Endodermal cell (in vitro differentiated cells): ENCODE data around the gene GSG1L. TPM values are rescaled to one million over a fixed set of nuclear protein-coding genes. Genes with fewer than 3 reads are reported as not detected.

Experiments
- DNase-seq: peaks from one replicate; pipeline ENCODE4 v3.0.0-alpha.2; 2017
- H3K27ac ChIP-seq: 2 replicates; pipeline ENCODE4 v1.5.1; 2013; ENCODE audit warnings: mild to moderate bottlenecking, low read depth, low read length, moderate library complexity
- H3K27me3 ChIP-seq: 2 replicates; pipeline ENCODE4 v1.6.1; 2013; ENCODE audit warnings: mild to moderate bottlenecking, low read length, moderate library complexity; ENCODE audit not compliant: insufficient read depth, control insufficient read depth, poor library complexity, severe bottlenecking
- H3K36me3 ChIP-seq: 2 replicates; pipeline ENCODE4 v1.7.0; 2013; ENCODE audit warnings: mild to moderate bottlenecking, low read length, moderate library complexity; ENCODE audit not compliant: control insufficient read depth, insufficient read depth
- H3K4me1 ChIP-seq: one replicate; pipeline ENCODE4 v1.7.0; 2013; ENCODE audit warnings: low read length; ENCODE audit not compliant: control insufficient read depth, insufficient read depth
- H3K4me3 ChIP-seq: 2 replicates; pipeline ENCODE4 v1.5.1; 2013; ENCODE audit warnings: mild to moderate bottlenecking, low read length, moderate library complexity
- H3K9ac ChIP-seq: 2 replicates; pipeline ENCODE4 v1.6.1; 2013; ENCODE audit warnings: mild to moderate bottlenecking, low read length, moderate library complexity; ENCODE audit not compliant: poor library complexity, severe bottlenecking; ENCODE audit errors: extremely low read depth
- H3K9me3 ChIP-seq: 2 replicates; pipeline ENCODE4 v1.6.1; 2013; ENCODE audit warnings: mild to moderate bottlenecking, low read length, moderate library complexity; ENCODE audit not compliant: control insufficient read depth
- H3K27ac Mint-ChIP-seq: 2 replicates; pipeline ENCODE4 v1.8.0; 2020; ENCODE audit warnings: mixed read lengths
- H3K27me3 Mint-ChIP-seq: 2 replicates; pipeline ENCODE4 v1.8.0; 2021; ENCODE audit warnings: mild to moderate bottlenecking, mixed read lengths; ENCODE audit not compliant: insufficient read depth
- H3K36me3 Mint-ChIP-seq: 2 replicates; pipeline ENCODE4 v1.8.0; 2020; ENCODE audit warnings: low read depth, mixed read lengths
- H3K4me1 Mint-ChIP-seq: 2 replicates; pipeline ENCODE4 v1.8.0; 2020; ENCODE audit warnings: mixed read lengths
- H3K4me3 Mint-ChIP-seq: 2 replicates; pipeline ENCODE4 v1.8.0; 2020; ENCODE audit warnings: mild to moderate bottlenecking, moderate library complexity, mixed read lengths
- H3K9me3 Mint-ChIP-seq: 2 replicates; pipeline ENCODE4 v1.8.0; 2020; ENCODE audit warnings: mild to moderate bottlenecking, mixed read lengths
- CTCF ChIP-seq: fragments of 200-600 bp; sonication (generic); conservative IDR thresholded peaks from 2 replicates; pipeline ENCODE4 v1.5.0; 2021; ENCODE audit warnings: antibody characterized with exemption, mild to moderate bottlenecking
- WGBS, 2 experiments: methylation state at CpG; one replicate each; pipeline versions ENCODE4 v1.1.5 to v1.1.7; 2013; ENCODE audit warnings: missing lambda C conversion rate in 2 of 2, mixed read lengths in 1 of 2; ENCODE audit not compliant: insufficient coverage in 1 of 2, insufficient read length in 1 of 2; 5-methylcytosine and 5-hydroxymethylcytosine counted together
- total RNA-seq, 2 donors: library from RNA; stranded (reverse); fragmentation: NEBNext Ultra II Directional in 1 of 2; extraction: Animal tissue kit (Norgen Biotek cat#: 25700) in 1 of 2; gene quantifications; 2 replicates in 1 of 2; 3 replicates in 1 of 2; pipeline ENCODE4 v1.2.1, GENCODE V29; 2021

The GSG1L gene
- total RNA-seq, 2 donors from 2014 or later: 0.24 TPM; not detected in 1

DNA sequence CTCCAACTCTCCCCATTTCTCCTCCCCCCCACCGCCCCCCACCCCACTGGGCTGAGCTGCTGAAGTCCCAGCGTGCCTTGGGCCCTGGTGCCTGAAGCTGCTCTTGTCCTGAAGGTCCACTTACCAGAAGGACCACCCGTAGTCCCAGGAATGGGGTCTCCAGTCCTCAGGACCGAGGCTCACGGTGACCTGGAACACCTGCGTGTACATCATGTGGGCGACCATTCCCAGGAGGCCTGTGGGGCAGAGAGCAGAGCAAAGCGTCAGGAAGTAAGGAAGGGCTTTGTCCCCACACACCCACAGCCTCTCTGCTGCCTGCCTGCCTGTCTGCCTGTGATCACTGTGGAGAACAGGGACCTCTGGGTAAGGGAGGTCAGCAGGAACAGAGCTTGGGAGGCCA, 218.7 kb downstream of the GSG1L start:
- Mint-ChIP-seq H3K36me3 (no peaks in the 10 kb centered on the region), H3K4me1 (no peaks in the 10 kb centered on the region), H3K27ac (no peak overlapping the region), H3K27me3 (peaks cover 3% of the 10 kb centered on the region), H3K4me3 (no peak overlapping the region), H3K9me3 (peaks cover 5% of the 10 kb centered on the region)
- H3K36me3 ChIP-seq: no peaks in the 10 kb centered on the region
- no peaks in the 10 kb centered on the region for H3K4me1 ChIP-seq
- no peak overlapping the region for H3K4me3 ChIP-seq
- no peaks in the 10 kb centered on the region for H3K27me3 ChIP-seq
- no peaks in the 10 kb centered on the region for H3K9me3 ChIP-seq
- H3K9ac ChIP-seq: no peak overlapping the region
- 85% methylated on average over 8 of the region's 8 CpGs; no CpG with 5 or more reads in 1 of the 2 experiments for WGBS, 2 experiments
- H3K27ac ChIP-seq: no peak overlapping the region
- no peak for TF ChIP-seq CTCF
- DNase-seq: peak; percentile 26

DNA sequence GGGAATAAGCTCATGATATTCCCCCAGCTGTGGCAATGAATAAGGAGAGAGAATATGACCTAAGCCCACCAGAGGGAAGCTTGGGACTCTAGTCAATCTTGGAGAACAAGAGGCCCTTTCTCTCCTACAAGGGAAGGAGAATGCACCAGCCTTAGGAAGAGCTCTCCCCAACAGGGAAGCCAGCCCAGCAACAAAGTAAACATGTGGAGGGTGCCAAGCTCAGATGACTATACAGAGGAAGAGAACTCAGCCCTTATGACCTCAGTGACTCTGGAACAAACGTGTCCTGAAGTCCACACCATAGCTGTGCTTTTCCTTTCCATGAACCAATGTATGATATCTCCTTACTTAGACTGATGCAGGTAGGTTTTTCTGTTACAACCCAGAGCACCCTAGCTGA, 219.7 kb downstream of the GSG1L start:
- H3K27me3 ChIP-seq: no peaks in the 10 kb centered on the region
- no peak overlapping the region for H3K4me3 ChIP-seq
- 83 to 100% methylated on average over 1 of the region's 1 CpG for WGBS, 2 experiments
- Mint-ChIP-seq H3K27me3 (peaks cover 3% of the 10 kb centered on the region), H3K36me3 (no peaks in the 10 kb centered on the region), H3K4me1 (no peaks in the 10 kb centered on the region), H3K27ac (no peak overlapping the region), H3K4me3 (no peak overlapping the region), H3K9me3 (peaks cover 5% of the 10 kb centered on the region)
- no peaks in the 10 kb centered on the region for H3K36me3 ChIP-seq
- DNase-seq: no peak
- H3K4me1 ChIP-seq: no peaks in the 10 kb centered on the region
- TF ChIP-seq CTCF: no peak
- H3K9me3 ChIP-seq: no peaks in the 10 kb centered on the region
- no peak overlapping the region for H3K9ac ChIP-seq
- no peak overlapping the region for H3K27ac ChIP-seq

DNA sequence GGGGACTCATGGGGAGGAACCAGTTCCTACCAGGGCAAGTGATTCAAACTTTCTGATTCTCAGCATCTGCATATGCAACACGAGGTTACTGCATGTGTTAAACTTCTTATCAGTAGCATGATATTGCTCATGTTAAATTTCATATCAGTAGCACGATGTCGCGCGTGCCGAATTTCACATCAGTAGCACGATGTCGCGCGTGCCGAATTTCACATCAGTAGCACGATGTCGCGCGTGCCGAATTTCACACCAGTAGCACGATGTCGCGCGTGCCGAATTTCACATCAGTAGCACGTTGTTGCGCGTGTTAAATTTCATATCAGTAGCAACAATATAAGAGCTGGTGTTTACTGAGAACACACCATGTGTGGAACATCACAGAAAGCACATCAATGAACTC, 221.6 kb downstream of the GSG1L start:
- no peak for DNase-seq
- 92% methylated on average over 23 to 24 of the region's 24 CpGs for WGBS, 2 experiments

More for the DNA sequence above, 221.6 kb downstream of the GSG1L start:
- peaks cover 3% of the 10 kb centered on the region for H3K27me3 Mint-ChIP-seq
- TF ChIP-seq CTCF: no peak
- H3K4me1 Mint-ChIP-seq: peaks cover under 1% of the 10 kb centered on the region
- H3K9me3 Mint-ChIP-seq: peaks cover under 1% of the 10 kb centered on the region
- Histone ChIP-seq H3K27ac (no peak overlapping the region), H3K27me3 (no peaks in the 10 kb centered on the region), H3K4me1 (no peaks in the 10 kb centered on the region), H3K4me3 (no peak overlapping the region), H3K36me3 (no peaks in the 10 kb centered on the region), H3K9me3 (no peaks in the 10 kb centered on the region), H3K9ac (no peak overlapping the region)
- no peaks in the 10 kb centered on the region for H3K36me3 Mint-ChIP-seq
- H3K4me3 Mint-ChIP-seq: no peak overlapping the region
- no peak overlapping the region for H3K27ac Mint-ChIP-seq
